ENCODE results near the gene CLDN10. TPM values are rescaled to one million over a fixed set of nuclear protein-coding genes. Genes with fewer than 3 reads are reported as not detected.
"Not testable (repeated sequence)": the region's sequence is repeated elsewhere in the genome, so short reads cannot be mapped to it uniquely, and the experiment has no call there.

The CLDN10 gene
- total RNA-seq, 1 donor from 2014 or later = 1.6 TPM

DNA sequence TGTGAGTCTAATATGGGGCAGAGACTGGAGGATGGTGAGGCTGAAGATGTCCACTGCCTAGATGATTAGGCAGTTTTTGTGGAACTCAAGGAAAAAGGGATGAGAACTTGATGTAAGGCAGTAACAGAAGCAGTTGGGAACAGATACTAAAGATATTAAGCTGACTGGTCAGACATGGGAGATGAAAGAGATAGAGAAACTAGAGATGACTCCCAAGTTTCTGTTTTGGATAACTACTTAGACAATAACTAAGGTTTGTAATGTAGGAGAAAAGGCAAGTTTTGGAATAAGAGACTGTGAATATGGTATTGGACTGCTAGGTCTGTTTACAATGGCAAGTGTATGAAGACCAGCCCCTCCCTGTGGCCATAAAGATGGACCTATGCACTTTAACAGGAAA is 43.5 kb upstream of the CLDN10 start:
- Histone ChIP-seq H3K9me3 (no peaks in the 10 kb centered on the region), H3K36me3 (no peaks in the 10 kb centered on the region), H3K27ac (no peak overlapping the region), H3K27me3 (ENCODE audit: low read depth) (no peaks in the 10 kb centered on the region), H3K4me1 (no peaks in the 10 kb centered on the region), H3K4me3 (no peak overlapping the region)
- DNase-seq (no peak), ATAC-seq (no peak)
- intact Hi-C loops (cut with DNase I) = no loop called here
- TF ChIP-seq, protein P1, sequence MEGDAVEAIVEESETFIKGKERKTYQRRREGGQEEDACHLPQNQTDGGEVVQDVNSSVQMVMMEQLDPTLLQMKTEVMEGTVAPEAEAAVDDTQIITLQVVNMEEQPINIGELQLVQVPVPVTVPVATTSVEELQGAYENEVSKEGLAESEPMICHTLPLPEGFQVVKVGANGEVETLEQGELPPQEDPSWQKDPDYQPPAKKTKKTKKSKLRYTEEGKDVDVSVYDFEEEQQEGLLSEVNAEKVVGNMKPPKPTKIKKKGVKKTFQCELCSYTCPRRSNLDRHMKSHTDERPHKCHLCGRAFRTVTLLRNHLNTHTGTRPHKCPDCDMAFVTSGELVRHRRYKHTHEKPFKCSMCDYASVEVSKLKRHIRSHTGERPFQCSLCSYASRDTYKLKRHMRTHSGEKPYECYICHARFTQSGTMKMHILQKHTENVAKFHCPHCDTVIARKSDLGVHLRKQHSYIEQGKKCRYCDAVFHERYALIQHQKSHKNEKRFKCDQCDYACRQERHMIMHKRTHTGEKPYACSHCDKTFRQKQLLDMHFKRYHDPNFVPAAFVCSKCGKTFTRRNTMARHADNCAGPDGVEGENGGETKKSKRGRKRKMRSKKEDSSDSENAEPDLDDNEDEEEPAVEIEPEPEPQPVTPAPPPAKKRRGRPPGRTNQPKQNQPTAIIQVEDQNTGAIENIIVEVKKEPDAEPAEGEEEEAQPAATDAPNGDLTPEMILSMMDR (IDR thresholded peaks at IDR 0.05) = no peak

GRCh38 chr13:95509521-95510310 is 42.8 kb upstream of the CLDN10 start:
- Histone ChIP-seq H3K36me3 (no peaks in the 10 kb centered on the region), H3K27ac (no peak overlapping the region), H3K9me3 (no peaks in the 10 kb centered on the region), H3K4me1 (no peaks in the 10 kb centered on the region), H3K4me3 (no peak overlapping the region), H3K27me3 (ENCODE audit: low read depth) (no peaks in the 10 kb centered on the region)
- DNase-seq = no peak
- TF ChIP-seq, protein P1 (IDR thresholded peaks at IDR 0.05) = no peak
- intact Hi-C loops (cut with DNase I) = no loop called here
- peak in 1 of 2 donors; percentile 28 for ATAC-seq

DNA sequence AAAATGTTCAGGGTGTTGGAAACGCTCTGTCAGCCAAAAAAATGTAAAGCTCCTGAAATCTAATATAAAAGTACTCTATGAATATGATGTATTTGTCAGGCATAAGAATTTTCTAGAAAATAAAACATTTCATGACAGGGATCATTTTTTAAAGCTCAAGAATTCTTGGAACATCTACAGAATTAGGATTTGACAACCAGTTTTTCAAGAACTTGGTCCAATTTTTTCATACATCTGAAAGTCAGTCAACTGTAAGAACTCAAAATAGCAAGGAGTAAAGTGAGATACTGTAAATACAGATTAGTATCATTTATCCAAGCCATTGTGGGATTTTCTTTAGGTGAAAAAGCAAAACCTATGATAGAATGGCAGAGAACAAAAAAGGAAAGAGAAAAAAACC is 41.6 kb upstream of the CLDN10 start:
- H3K27me3 ChIP-seq (ENCODE audit: low read depth) = no peaks in the 10 kb centered on the region
- intact Hi-C loops (cut with DNase I) = no loop called here
- no peak overlapping the region for H3K4me3 ChIP-seq
- ATAC-seq (no peak), DNase-seq (no peak)
- no peak overlapping the region for H3K27ac ChIP-seq
- TF ChIP-seq, protein P1 (IDR thresholded peaks at IDR 0.05) = no peak
- H3K9me3 ChIP-seq = no peaks in the 10 kb centered on the region
- H3K4me1 ChIP-seq = no peaks in the 10 kb centered on the region
- no peaks in the 10 kb centered on the region for H3K36me3 ChIP-seq

DNA sequence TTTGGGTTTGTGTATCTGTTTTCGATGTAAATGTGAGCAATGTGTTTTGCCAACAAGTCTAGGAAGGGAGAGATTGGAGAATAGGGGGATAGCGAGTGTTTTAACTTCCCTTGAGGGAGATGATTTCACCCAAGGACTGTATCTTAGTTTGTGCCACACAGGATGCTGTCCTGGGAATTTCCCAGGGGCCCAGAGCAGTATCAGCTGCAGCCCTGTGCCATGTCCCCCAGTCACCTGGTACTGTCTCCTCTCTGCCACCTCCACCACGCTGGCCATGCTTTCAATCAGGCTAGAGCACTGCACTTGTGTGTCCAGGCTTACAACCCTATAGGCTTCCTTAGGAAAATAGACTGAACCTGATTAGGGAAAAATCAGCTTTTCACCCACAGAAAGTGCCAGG is 40.1 kb upstream of the CLDN10 start:
- Histone ChIP-seq H3K4me3 (no peak overlapping the region), H3K27me3 (ENCODE audit: low read depth) (no peaks in the 10 kb centered on the region), H3K27ac (no peak overlapping the region), H3K36me3 (no peaks in the 10 kb centered on the region), H3K9me3 (no peaks in the 10 kb centered on the region), H3K4me1 (no peaks in the 10 kb centered on the region)
- intact Hi-C loops (cut with DNase I) = no loop called here
- ATAC-seq (no peak), DNase-seq (no peak)
- TF ChIP-seq, protein P1 (IDR thresholded peaks at IDR 0.05) = no peak

DNA sequence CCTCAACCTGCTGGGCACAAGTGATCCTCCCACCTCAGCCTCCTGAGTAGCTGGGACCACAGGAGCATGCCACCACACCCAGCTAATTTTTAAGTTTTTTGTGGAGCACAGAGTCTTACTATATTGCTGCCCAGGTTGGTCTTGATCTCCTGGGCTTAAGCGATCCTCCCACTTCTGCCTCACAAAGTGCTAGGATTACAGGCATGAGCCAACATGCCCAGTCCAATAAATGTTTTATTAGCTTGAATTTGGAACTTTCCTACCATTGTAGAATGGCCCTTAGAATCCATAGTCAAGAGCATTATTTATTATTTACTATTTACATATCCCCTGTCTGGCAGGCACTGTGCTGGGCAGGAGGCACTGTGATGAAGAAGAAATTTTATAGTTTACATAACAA is 39.6 kb upstream of the CLDN10 start:
- no peak for DNase-seq
- Histone ChIP-seq H3K27ac (no peak overlapping the region), H3K27me3 (ENCODE audit: low read depth) (no peaks in the 10 kb centered on the region), H3K9me3 (no peaks in the 10 kb centered on the region), H3K4me1 (no peaks in the 10 kb centered on the region), H3K36me3 (no peaks in the 10 kb centered on the region), H3K4me3 (no peak overlapping the region)
- no peak for ATAC-seq
- TF ChIP-seq, protein P1 (IDR thresholded peaks at IDR 0.05) = no peak
- intact Hi-C loops (cut with DNase I) = no loop called here

- ATAC-seq; intact Hi-C loops (cut with DNase I); H3K27me3 ChIP-seq (ENCODE audit: low read depth); H3K4me1 ChIP-seq; H3K9me3 ChIP-seq; H3K27ac ChIP-seq; DNase-seq; H3K36me3 ChIP-seq; H3K4me3 ChIP-seq: not testable (repeated sequence)
Observed at GRCh38 chr13:95515606-95516005, 36.9 kb upstream of the CLDN10 start.

All from lower lobe of right lung (tissue), 2 donors.